KOPT-K1 (cell line): ENCODE data around the gene MRC2.

Experiments
- H3K27ac ChIP-seq: fragments of 200-600 bp; sonication (generic); 2 replicates; pipeline ENCODE4 v1.5.1; 2016; ENCODE audit warnings: antibody characterized with exemption, mild to moderate bottlenecking, low read depth, low read length; ENCODE audit not compliant: poor library complexity, severe bottlenecking
- H3K36me3 ChIP-seq: fragments of 200-600 bp; sonication (generic); 2 replicates; pipeline ENCODE4 v1.5.1; 2017; ENCODE audit warnings: antibody characterized with exemption, mild to moderate bottlenecking, low read length, moderate library complexity; ENCODE audit not compliant: insufficient read depth
- H3K9me3 ChIP-seq: fragments of 200-600 bp; sonication (generic); 2 replicates; pipeline ENCODE4 v1.5.1; 2017; ENCODE audit warnings: antibody characterized with exemption, low read length, mild to moderate bottlenecking; ENCODE audit not compliant: insufficient read depth, poor library complexity, severe bottlenecking

MRC2 gene

GRCh38 chr17:62657690-62658089 lies 30.2 kb downstream of the MRC2 start:
- Histone ChIP-seq H3K27ac (no peak overlapping the region), H3K9me3 (peaks cover 18% of the 10 kb centered on the region), H3K36me3 (no peaks in the 10 kb centered on the region)

DNA sequence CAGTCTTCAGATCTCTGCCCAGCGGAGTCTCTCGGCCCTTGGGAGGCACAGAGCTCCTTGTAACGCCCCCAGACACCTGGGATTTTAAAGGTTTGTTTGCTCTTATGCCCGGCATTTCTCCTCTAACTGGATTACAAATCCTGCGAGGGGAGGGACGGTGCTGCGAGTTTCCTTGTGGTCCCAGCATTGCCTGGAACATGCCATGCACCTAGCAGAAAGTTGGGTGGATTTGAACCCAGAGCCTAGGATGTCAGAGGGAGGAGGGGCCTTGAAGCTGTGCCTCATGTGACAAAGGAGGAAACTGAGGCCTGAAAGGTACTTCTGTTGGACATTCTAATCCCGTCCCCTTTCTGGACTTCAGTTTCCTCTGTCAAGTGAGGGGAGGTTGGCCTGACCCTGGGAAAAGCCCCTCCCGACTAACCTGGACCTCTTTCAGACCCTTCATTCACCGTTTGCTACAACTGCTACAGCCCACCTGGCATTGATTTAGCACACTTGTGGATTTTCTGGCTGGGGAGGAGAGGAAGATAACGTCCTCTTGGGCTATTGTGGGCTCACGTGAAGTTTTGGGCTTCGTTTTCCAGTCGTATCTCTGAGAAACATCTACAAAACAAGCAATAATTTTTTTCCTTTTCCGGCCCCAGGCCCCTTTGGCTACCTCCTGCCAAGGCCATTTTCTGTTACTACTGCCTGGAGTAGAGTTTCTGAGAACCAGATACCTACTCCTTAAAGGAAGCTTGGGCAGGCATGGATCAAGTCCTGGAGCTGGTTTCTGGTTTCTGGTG lies 30.9 kb downstream of the MRC2 start:
- Histone ChIP-seq H3K9me3 (peaks cover 18% of the 10 kb centered on the region), H3K27ac (no peak overlapping the region), H3K36me3 (no peaks in the 10 kb centered on the region)

- H3K9me3 ChIP-seq, result peaks cover 18% of the 10 kb centered on the region
- no peaks in the 10 kb centered on the region for H3K36me3 ChIP-seq
- H3K27ac ChIP-seq, result no peak overlapping the region
Measured at GRCh38 chr17:62660629-62661118, 33.2 kb downstream of the MRC2 start.

- Histone ChIP-seq H3K36me3 (no peaks in the 10 kb centered on the region), H3K27ac (no peak overlapping the region), H3K9me3 (peaks cover 18% of the 10 kb centered on the region)
Measured at GRCh38 chr17:62661337-62661736, 33.9 kb downstream of the MRC2 start.

- H3K9me3 ChIP-seq, result peaks cover 18% of the 10 kb centered on the region
- H3K27ac ChIP-seq, result no peak overlapping the region
- no peaks in the 10 kb centered on the region for H3K36me3 ChIP-seq
Measured at GRCh38 chr17:62662855-62663254, 35.4 kb downstream of the MRC2 start.

DNA sequence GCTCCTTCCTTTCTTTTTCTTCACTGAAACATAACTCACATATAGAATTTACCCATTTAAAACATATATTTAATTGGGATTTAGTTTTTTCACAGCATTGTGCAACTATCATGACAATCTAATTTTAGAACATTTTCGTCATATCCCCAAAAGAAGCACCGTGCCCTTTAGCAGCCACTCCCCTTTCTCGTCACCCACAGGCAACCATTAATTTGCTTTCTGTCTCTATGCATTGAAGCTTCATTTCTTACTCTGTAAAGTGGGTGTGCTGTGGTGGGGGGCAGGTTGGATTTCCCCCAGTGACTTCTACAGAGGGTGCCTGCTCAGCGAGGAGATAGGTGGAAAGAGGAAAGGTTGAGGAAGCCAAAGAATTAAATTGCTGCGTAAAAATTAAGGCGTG lies 35.8 kb downstream of the MRC2 start:
- Histone ChIP-seq H3K27ac (no peak overlapping the region), H3K9me3 (peaks cover 18% of the 10 kb centered on the region), H3K36me3 (no peaks in the 10 kb centered on the region)

DNA sequence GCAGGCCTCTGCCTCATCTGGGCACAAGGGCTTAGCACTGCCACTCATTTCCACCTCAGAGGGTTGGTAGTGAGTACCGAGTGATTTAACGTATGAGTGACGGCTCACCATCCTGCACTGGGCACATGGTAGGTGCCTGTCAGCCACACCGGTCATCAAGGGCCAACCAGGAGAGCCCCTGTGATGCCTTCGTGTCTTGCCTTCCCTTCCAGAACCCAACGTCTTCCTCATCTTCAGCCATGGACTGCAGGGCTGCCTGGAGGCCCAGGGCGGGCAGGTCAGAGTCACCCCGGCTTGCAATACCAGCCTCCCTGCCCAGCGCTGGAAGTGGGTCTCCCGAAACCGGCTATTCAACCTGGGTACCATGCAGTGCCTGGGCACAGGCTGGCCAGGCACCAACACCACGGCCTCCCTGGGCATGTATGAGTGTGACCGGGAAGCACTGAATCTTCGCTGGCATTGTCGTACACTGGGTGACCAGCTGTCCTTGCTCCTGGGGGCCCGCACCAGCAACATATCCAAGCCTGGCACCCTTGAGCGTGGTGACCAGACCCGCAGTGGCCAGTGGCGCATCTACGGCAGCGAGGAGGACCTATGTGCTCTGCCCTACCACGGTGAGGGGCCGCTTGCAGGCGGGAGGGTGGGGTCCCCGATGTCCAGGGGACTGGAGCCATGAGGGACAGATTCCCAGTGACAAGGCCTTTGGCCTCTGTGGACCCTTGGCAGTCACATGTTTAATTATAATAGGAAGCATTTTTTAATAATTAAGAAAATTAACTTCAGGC lies 37.1 kb downstream of the MRC2 start:
- Histone ChIP-seq H3K9me3 (peaks cover 18% of the 10 kb centered on the region), H3K36me3 (no peaks in the 10 kb centered on the region), H3K27ac (no peak overlapping the region)

DNA sequence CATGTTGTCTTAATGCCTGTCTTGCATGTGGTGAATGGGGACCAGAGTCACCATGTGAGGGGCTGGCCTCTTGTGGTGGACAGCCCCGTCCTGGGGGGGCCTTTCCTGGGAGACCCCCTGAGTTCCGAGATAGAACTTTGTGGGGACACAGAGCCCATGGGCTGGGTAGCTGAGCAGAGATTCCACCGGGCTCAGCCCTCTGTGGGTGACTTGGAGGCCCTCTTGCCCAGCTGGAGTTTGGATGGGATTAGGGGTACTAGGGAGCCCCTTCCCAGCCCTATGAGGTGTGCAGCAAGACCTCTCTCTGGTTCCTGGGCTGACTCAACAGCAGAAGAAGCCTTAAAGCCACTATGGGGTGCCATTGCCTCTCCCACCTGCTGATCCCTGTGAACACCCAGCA lies 38.1 kb downstream of the MRC2 start:
- Histone ChIP-seq H3K9me3 (peaks cover 9% of the 10 kb centered on the region), H3K36me3 (no peaks in the 10 kb centered on the region), H3K27ac (no peak overlapping the region)

DNA sequence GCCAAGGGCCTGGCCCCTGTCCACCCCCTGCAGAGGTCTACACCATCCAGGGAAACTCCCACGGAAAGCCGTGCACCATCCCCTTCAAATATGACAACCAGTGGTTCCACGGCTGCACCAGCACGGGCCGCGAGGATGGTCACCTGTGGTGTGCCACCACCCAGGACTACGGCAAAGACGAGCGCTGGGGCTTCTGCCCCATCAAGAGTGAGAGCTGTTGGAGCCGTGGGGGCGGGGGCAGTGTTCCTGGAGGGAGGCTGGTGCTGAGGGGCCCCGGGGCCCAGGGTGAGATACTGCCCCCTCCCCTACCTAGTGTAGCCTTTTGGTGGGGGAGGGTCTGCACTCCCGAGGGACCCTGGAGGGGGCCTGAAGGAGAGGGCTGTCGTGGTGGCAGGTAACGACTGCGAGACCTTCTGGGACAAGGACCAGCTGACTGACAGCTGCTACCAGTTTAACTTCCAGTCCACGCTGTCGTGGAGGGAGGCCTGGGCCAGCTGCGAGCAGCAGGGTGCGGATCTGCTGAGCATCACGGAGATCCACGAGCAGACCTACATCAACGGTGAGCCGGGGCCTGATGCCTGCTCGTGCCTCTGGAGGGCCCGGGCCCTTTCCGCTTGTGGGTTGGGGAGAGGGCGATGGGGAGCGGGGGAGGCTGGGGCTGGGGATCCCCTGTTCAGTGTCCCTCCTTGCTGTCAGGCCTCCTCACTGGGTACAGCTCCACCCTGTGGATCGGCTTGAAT lies 38.8 kb downstream of the MRC2 start:
- no peaks in the 10 kb centered on the region for H3K36me3 ChIP-seq
- H3K27ac ChIP-seq, result no peak overlapping the region
- H3K9me3 ChIP-seq, result peaks cover 3% of the 10 kb centered on the region

- no peaks in the 10 kb centered on the region for H3K36me3 ChIP-seq
Measured at GRCh38 chr17:62666801-62667591, 39.5 kb downstream of the MRC2 start.

GRCh38 chr17:62668091-62668804 lies 40.8 kb downstream of the MRC2 start:
- Histone ChIP-seq H3K9me3 (no peaks in the 10 kb centered on the region), H3K27ac (no peak overlapping the region), H3K36me3 (no peaks in the 10 kb centered on the region)

More at GRCh38 chr17:62666801-62667591, 39.5 kb downstream of the MRC2 start:
- no peaks in the 10 kb centered on the region for H3K9me3 ChIP-seq
- H3K27ac ChIP-seq, result no peak overlapping the region

- Histone ChIP-seq H3K27ac (no peak overlapping the region), H3K9me3 (no peaks in the 10 kb centered on the region), H3K36me3 (peaks cover 5% of the 10 kb centered on the region; the same call in 1 of the 2 replicates)
Measured at GRCh38 chr17:62670202-62670821, 42.8 kb downstream of the MRC2 start.

- Histone ChIP-seq H3K27ac (no peak overlapping the region), H3K9me3 (no peaks in the 10 kb centered on the region), H3K36me3 (peaks cover 5% of the 10 kb centered on the region; the same call in 1 of the 2 replicates)
Measured at GRCh38 chr17:62671553-62671952, 44.1 kb downstream of the MRC2 start.
